Measurements from ENCODE around the gene FCRL6. TPM values are rescaled to one million over a fixed set of nuclear protein-coding genes. Genes with fewer than 3 reads are reported as not detected.

Gene FCRL6
- total and polyA plus RNA-seq, 2 donors from 2014 or later = 0.45 to 1.4 TPM

Other genes with a start within 250 kb of the FCRL6 start
- gene APCS, start 214.5 kb upstream of the FCRL6 start, total RNA-seq = not detected
- 1.5 TPM for gene APCS, start 214.5 kb upstream of the FCRL6 start, polyA plus RNA-seq (ENCODE audit: insufficient read depth, low read depth, low replicate concordance)
- not detected for gene CRP, start 87.8 kb upstream of the FCRL6 start, total RNA-seq
- gene CRP, start 87.8 kb upstream of the FCRL6 start, polyA plus RNA-seq (ENCODE audit: insufficient read depth, low read depth, low replicate concordance) = not detected
- gene DUSP23, start 21.4 kb upstream of the FCRL6 start, total RNA-seq = 128 TPM
- 327 TPM for gene DUSP23, start 21.4 kb upstream of the FCRL6 start, polyA plus RNA-seq (ENCODE audit: insufficient read depth, low read depth, low replicate concordance)
- 12.0 TPM for gene SLAMF8, start 24.5 kb downstream of the FCRL6 start, total RNA-seq
- gene SLAMF8, start 24.5 kb downstream of the FCRL6 start, polyA plus RNA-seq (ENCODE audit: insufficient read depth, low read depth, low replicate concordance) = 1.8 TPM
- not detected for gene VSIG8, start 60.3 kb downstream of the FCRL6 start, total RNA-seq
- 8.1 TPM for gene VSIG8, start 60.3 kb downstream of the FCRL6 start, polyA plus RNA-seq (ENCODE audit: insufficient read depth, low read depth, low replicate concordance)
- gene CFAP45, start 97.8 kb downstream of the FCRL6 start, total RNA-seq = 1.0 TPM
- 14.2 TPM for gene CFAP45, start 97.8 kb downstream of the FCRL6 start, polyA plus RNA-seq (ENCODE audit: insufficient read depth, low read depth, low replicate concordance)
- 358 TPM for gene TAGLN2, start 123.1 kb downstream of the FCRL6 start, total RNA-seq
- gene TAGLN2, start 123.1 kb downstream of the FCRL6 start, polyA plus RNA-seq (ENCODE audit: insufficient read depth, low read depth, low replicate concordance) = 223 TPM
- 0.88 TPM for gene IGSF9, start 143.3 kb downstream of the FCRL6 start, total RNA-seq
- 1.3 TPM for gene IGSF9, start 143.3 kb downstream of the FCRL6 start, polyA plus RNA-seq (ENCODE audit: insufficient read depth, low read depth, low replicate concordance)
- not detected for gene SLAMF9, start 151.9 kb downstream of the FCRL6 start, total RNA-seq
- gene SLAMF9, start 151.9 kb downstream of the FCRL6 start, polyA plus RNA-seq (ENCODE audit: insufficient read depth, low read depth, low replicate concordance) = not detected
- 8.5 TPM for gene PIGM, start 229.6 kb downstream of the FCRL6 start, total RNA-seq
- 3.3 TPM for gene PIGM, start 229.6 kb downstream of the FCRL6 start, polyA plus RNA-seq (ENCODE audit: insufficient read depth, low read depth, low replicate concordance)